ENCODE results near the gene EIF6. TPM values are rescaled to one million over a fixed set of nuclear protein-coding genes. Genes with fewer than 3 reads are reported as not detected.

Gene EIF6
- total and polyA plus RNA-seq, 2 of the 8 experiments (the other 6 are each of a cell fraction or from before 2014, with no cell fraction given) = 184 to 319 TPM

DNA sequence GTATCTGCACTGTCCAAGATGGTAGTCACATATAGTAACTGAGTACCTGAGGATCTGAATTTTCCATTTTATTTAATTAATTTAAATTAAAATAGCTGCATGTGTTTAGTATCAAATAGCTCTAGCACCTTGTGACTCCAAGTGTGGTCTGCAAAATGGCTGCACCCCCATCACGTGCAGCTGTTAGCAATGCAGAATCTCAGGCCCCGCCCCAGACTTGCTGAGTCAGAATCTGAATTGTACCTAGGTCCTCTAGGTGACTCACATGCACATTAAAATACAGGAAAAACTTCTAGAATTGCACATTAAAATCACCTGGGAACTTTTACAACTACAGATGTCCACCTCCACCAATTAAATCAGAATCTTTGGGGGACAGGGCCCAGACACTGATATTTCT, 26.8 kb upstream of the EIF6 start:
- FAIRE-seq (no peak), DNase-seq (ENCODE audit: low read depth in 1 of 2, low spot score in 2 of 2) (no peak)
- H2BK15ac ChIP-seq (ENCODE audit: low read length) = no peak overlapping the region
- H2BK20ac ChIP-seq (ENCODE audit: low read length) = no peak overlapping the region
- H3K18ac ChIP-seq (ENCODE audit: extremely low read depth, low read length) = no peak overlapping the region
- CTCF ChIA-PET (ENCODE audit: partially characterized antibody) = interaction anchor here (1.1 kb wide), 1 partner anchor 21 kb away, joined by 3 read pairs; no protein-coding TSS in a partner anchor
- no peak overlapping the region for H3K14ac ChIP-seq (ENCODE audit: insufficient read length)
- H3K4me3 ChIP-seq (ENCODE audit: extremely low read depth in 1 of 4, insufficient read depth in 2 of 4, low read depth in 3 of 4, low read length in 4 of 4) = no peak overlapping the region
- H3K9ac ChIP-seq (replicated peaks in 1 of 4; ENCODE audit: extremely low read depth in 1 of 4, low read depth in 3 of 4, low read length in 3 of 4) = no peak overlapping the region
- H2BK120ac ChIP-seq (replicated peaks; ENCODE audit: low read depth, low read length) = no peak overlapping the region
- no peak overlapping the region for H4K91ac ChIP-seq (replicated peaks; ENCODE audit: insufficient read length, low read length)
- H3K4me2 ChIP-seq (ENCODE audit: insufficient read depth in 1 of 2, low read depth in 2 of 2, low read length in 2 of 2) = no peak overlapping the region
- H3K23me2 ChIP-seq (ENCODE audit: low read depth, low read length) = no peaks in the 10 kb centered on the region
- H3K56ac ChIP-seq (replicated peaks; ENCODE audit: insufficient read length, low read depth, low read length) = no peak overlapping the region
- H3K27ac ChIP-seq (ENCODE audit: low read depth, low read length) = no peak overlapping the region
- H3K4me1 ChIP-seq (replicated peaks in 1 of 4; ENCODE audit: control insufficient read depth in 3 of 4, insufficient read depth in 4 of 4, low read length in 3 of 4) = peaks cover 0 to 8% (median 6%) of the 10 kb centered on the region in 4 experiments; a peak in 4 of 7 replicates
- H2BK5ac ChIP-seq (ENCODE audit: low read depth, low read length) = no peak overlapping the region
- no peak overlapping the region for H2AFZ ChIP-seq (ENCODE audit: low read length)
- TF ChIP-seq YY1 (IDR thresholded peaks at IDR 0.05; ENCODE audit: low read depth, low read length) (peak; percentile 53; the same call in 1 of the 2 replicates), NRF1 (IDR thresholded peaks at IDR 0.05; ENCODE audit: low read depth, low read length) (no peak), BACH1 (IDR thresholded peaks at IDR 0.05; ENCODE audit: low read length) (peak; percentile 79)
- H4K5ac ChIP-seq (ENCODE audit: insufficient read length, low read depth, low read length) = no peak overlapping the region
- H2AK5ac ChIP-seq (ENCODE audit: low read depth, low read length) = no peak overlapping the region
- H3K4ac ChIP-seq (replicated peaks; ENCODE audit: insufficient read length, low read depth, low read length) = no peak overlapping the region
- H4K20me1 ChIP-seq (replicated peaks in 1 of 2; ENCODE audit: control insufficient read depth in 1 of 2, insufficient read depth in 2 of 2, low read length in 2 of 2) = no peaks in the 10 kb centered on the region
- H3K79me1 ChIP-seq (ENCODE audit: low read depth, low read length) = no peaks in the 10 kb centered on the region; the same call in 1 of the 2 replicates
- H2BK12ac ChIP-seq (ENCODE audit: low read depth, low read length) = no peak overlapping the region
- H3K27me3 ChIP-seq (replicated peaks in 1 of 4; ENCODE audit: control insufficient read depth in 3 of 4, extremely low read depth in 1 of 4, insufficient read depth in 3 of 4, low read length in 3 of 4) = no peaks in the 10 kb centered on the region
- H3K9me3 ChIP-seq (ENCODE audit: insufficient read depth in 2 of 2, low read depth in 1 of 2, low read length in 1 of 2) = no peaks in the 10 kb centered on the region
- H3K79me2 ChIP-seq (ENCODE audit: control insufficient read depth in 1 of 2, insufficient read depth in 2 of 2, low read length in 2 of 2) = no peaks in the 10 kb centered on the region
- POLR2A ChIA-PET (ENCODE audit: partially characterized antibody) = interaction anchor here (0.7 to 1.1 kb wide), 2 partner anchors 31 to 34 kb away, joined by 3 read pairs; no protein-coding TSS in a partner anchor
- no peak overlapping the region for H4K8ac ChIP-seq (ENCODE audit: extremely low read depth, insufficient read depth, low read length)
- no peak overlapping the region for H3K23ac ChIP-seq (ENCODE audit: insufficient read length)
- peaks cover 0 to 4% (median 0%) of the 10 kb centered on the region in 4 experiments; a peak in 1 of 8 replicates for H3K36me3 ChIP-seq (ENCODE audit: control insufficient read depth in 2 of 4, insufficient read depth in 4 of 4, low read length in 3 of 4)
- WGBS, 2 experiments (ENCODE audit: extremely low coverage in 1 of 2, insufficient coverage in 1 of 2, insufficient read length in 1 of 2, insufficient replicate concordance in 2 of 2, low coverage in 1 of 2, low lambda C conversion rate in 2 of 2, missing lambda C conversion rate in 1 of 2) = 81% methylated on average over 2 of the region's 2 CpGs; no CpG with 5 or more reads in 1 of the 2 experiments

Measured in H1 (cell line).